ENCODE results near the gene MXD1. TPM values are rescaled to one million over a fixed set of nuclear protein-coding genes. Genes with fewer than 3 reads are reported as not detected.

The MXD1 gene
- polyA plus RNA-seq, 4 donors, result 7.4 to 38.2 (median 35.9) TPM

DNA sequence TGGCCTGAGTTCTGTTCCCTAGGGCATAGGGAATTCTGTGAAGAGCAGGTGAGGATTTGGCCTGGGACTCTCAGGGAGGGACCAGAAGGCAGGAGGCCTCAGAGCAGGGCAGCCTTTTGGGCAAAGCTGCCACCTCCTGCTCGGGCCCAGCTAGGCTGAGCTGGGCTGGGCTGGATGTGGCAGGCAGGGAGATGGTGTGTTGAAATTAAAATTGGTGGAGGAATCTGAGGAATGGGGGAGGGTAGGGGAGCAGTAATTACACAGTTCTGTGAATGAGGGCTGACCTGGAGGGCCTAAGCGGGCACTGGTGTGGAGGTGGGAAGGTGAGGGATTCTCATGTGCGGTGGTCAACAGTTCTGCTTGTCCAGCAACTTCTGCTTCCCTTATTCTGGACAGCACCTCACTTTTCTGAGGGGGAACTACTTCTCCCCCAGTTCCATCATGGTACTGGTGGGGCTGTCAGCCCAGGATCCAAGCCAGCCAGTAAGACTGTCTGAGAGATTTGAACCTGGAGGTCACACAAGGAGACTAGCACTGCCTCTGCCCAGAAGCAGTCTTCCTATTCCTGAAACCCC lies 68.6 kb downstream of the MXD1 start:
- DNase-seq (no peak), FAIRE-seq (no peak)
- 72 to 98% (median 89%) methylated on average over 3 of the region's 3 CpGs for WGBS, 3 donors
- Histone ChIP-seq H3K36me3 (ENCODE audit: control insufficient read depth in 3 of 3, insufficient read depth in 2 of 3, low read depth in 1 of 3, low read length in 3 of 3) (peaks cover 0 to 4% (median 0%) of the 10 kb centered on the region in 3 donors), H3K4me1 (ENCODE audit: control insufficient read depth in 3 of 3, insufficient read depth in 2 of 3, low read depth in 1 of 3, low read length in 2 of 3) (no peaks in the 10 kb centered on the region), H3K27me3 (ENCODE audit: control insufficient read depth in 3 of 3, insufficient read depth in 3 of 3, low read length in 3 of 3) (no peaks in the 10 kb centered on the region), H3K9me3 (ENCODE audit: control insufficient read depth in 2 of 2, insufficient read depth in 1 of 2, low read depth in 1 of 2, low read length in 1 of 2) (no peaks in the 10 kb centered on the region), H3K27ac (ENCODE audit: low read depth in 1 of 3, low read length in 2 of 3) (no peak overlapping the region), H3K4me3 (ENCODE audit: low read depth in 1 of 3, low read length in 3 of 3) (no peak overlapping the region)

DNA sequence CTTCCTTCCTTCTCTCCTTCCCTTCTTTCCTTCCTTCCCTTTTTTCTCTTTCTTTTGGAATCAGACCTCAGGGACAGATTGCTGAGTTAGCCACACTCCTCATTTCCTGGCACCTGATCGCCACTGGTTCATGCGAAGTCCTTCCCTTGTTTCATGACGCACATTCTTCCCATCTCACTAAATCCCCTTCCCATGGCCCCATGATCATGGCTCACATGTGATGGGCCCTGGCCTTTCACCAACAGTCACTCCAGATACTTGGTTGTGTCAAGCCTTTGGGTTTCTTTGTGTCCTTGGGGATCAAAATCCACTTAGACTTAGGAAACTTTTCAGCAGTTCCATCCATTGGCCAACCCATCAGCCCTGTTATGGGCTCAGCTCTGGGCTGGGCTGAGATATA lies 70.3 kb downstream of the MXD1 start:
- Histone ChIP-seq H3K27ac (ENCODE audit: low read depth in 1 of 3, low read length in 2 of 3) (no peak overlapping the region), H3K4me1 (ENCODE audit: control insufficient read depth in 3 of 3, insufficient read depth in 2 of 3, low read depth in 1 of 3, low read length in 2 of 3) (no peaks in the 10 kb centered on the region), H3K27me3 (ENCODE audit: control insufficient read depth in 3 of 3, insufficient read depth in 3 of 3, low read length in 3 of 3) (no peaks in the 10 kb centered on the region), H3K4me3 (ENCODE audit: low read depth in 1 of 3, low read length in 3 of 3) (no peak overlapping the region), H3K9me3 (ENCODE audit: control insufficient read depth in 2 of 2, insufficient read depth in 1 of 2, low read depth in 1 of 2, low read length in 1 of 2) (no peaks in the 10 kb centered on the region), H3K36me3 (ENCODE audit: control insufficient read depth in 3 of 3, insufficient read depth in 2 of 3, low read depth in 1 of 3, low read length in 3 of 3) (no peaks in the 10 kb centered on the region)
- DNase-seq (no peak), FAIRE-seq (no peak)
- WGBS, 3 donors, result 93 to 97% (median 95%) methylated on average over 3 of the region's 3 CpGs

GRCh38 chr2:69985688-69986087 lies 70.8 kb downstream of the MXD1 start:
- DNase-seq (no peak), FAIRE-seq (no peak)
- WGBS, 3 donors, result 91 to 97% (median 92%) methylated on average over 10 of the region's 10 CpGs
- Histone ChIP-seq H3K4me3 (ENCODE audit: low read depth in 1 of 3, low read length in 3 of 3) (no peak overlapping the region), H3K9me3 (ENCODE audit: control insufficient read depth in 2 of 2, insufficient read depth in 1 of 2, low read depth in 1 of 2, low read length in 1 of 2) (no peaks in the 10 kb centered on the region), H3K27ac (ENCODE audit: low read depth in 1 of 3, low read length in 2 of 3) (no peak overlapping the region), H3K27me3 (ENCODE audit: control insufficient read depth in 3 of 3, insufficient read depth in 3 of 3, low read length in 3 of 3) (no peaks in the 10 kb centered on the region), H3K36me3 (ENCODE audit: control insufficient read depth in 3 of 3, insufficient read depth in 2 of 3, low read depth in 1 of 3, low read length in 3 of 3) (no peaks in the 10 kb centered on the region), H3K4me1 (ENCODE audit: control insufficient read depth in 3 of 3, insufficient read depth in 2 of 3, low read depth in 1 of 3, low read length in 2 of 3) (no peaks in the 10 kb centered on the region)

DNA sequence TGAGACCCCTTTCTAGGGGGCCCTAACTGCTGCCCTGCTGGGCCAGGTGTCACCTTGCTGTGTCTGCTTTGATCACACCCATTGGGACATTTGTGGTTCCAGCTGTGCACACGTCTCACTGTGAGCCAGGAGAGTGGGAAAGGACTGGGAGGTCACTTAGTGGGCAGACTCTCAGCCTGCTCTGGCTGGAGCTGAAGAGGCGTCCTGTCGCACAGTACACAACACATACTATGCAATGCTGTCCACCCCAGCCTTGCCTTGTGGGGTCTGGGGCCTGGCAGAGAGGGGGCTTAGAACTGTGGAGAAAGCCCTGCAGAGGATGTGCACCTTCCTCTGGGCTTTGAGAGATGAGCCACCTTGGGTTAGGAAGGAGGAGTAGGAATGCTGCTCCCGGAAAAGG lies 71.8 kb downstream of the MXD1 start:
- 87 to 92% (median 89%) methylated on average over 4 of the region's 4 CpGs for WGBS, 3 donors
- no peak overlapping the region for H3K27ac ChIP-seq (ENCODE audit: low read depth in 1 of 3, low read length in 2 of 3)
- H3K36me3 ChIP-seq (ENCODE audit: control insufficient read depth in 3 of 3, insufficient read depth in 2 of 3, low read depth in 1 of 3, low read length in 3 of 3), result no peaks in the 10 kb centered on the region
- no peaks in the 10 kb centered on the region for H3K4me1 ChIP-seq (ENCODE audit: control insufficient read depth in 3 of 3, insufficient read depth in 2 of 3, low read depth in 1 of 3, low read length in 2 of 3)
- no peaks in the 10 kb centered on the region for H3K9me3 ChIP-seq (ENCODE audit: control insufficient read depth in 2 of 2, insufficient read depth in 1 of 2, low read depth in 1 of 2, low read length in 1 of 2)
- H3K27me3 ChIP-seq (ENCODE audit: control insufficient read depth in 3 of 3, insufficient read depth in 3 of 3, low read length in 3 of 3), result no peaks in the 10 kb centered on the region
- H3K4me3 ChIP-seq (ENCODE audit: low read depth in 1 of 3, low read length in 3 of 3), result no peak overlapping the region
- FAIRE-seq (no peak), DNase-seq (no peak)

- Histone ChIP-seq H3K27ac (ENCODE audit: low read depth in 1 of 3, low read length in 2 of 3) (no peak overlapping the region), H3K4me3 (ENCODE audit: low read depth in 1 of 3, low read length in 3 of 3) (no peak overlapping the region), H3K27me3 (ENCODE audit: control insufficient read depth in 3 of 3, insufficient read depth in 3 of 3, low read length in 3 of 3) (no peaks in the 10 kb centered on the region), H3K9me3 (ENCODE audit: control insufficient read depth in 2 of 2, insufficient read depth in 1 of 2, low read depth in 1 of 2, low read length in 1 of 2) (no peaks in the 10 kb centered on the region), H3K4me1 (ENCODE audit: control insufficient read depth in 3 of 3, insufficient read depth in 2 of 3, low read depth in 1 of 3, low read length in 2 of 3) (no peaks in the 10 kb centered on the region), H3K36me3 (ENCODE audit: control insufficient read depth in 3 of 3, insufficient read depth in 2 of 3, low read depth in 1 of 3, low read length in 3 of 3) (peaks cover 0 to 4% (median 0%) of the 10 kb centered on the region in 3 donors)
- WGBS, 3 donors, result 95 to 98% (median 97%) methylated on average over 5 of the region's 5 CpGs
- no peak for DNase-seq
- FAIRE-seq, result no peak
Measured at GRCh38 chr2:69988086-69988635, 73.3 kb downstream of the MXD1 start.

GRCh38 chr2:69989009-69989408 lies 74.1 kb downstream of the MXD1 start:
- WGBS, 3 donors, result 50 to 75% (median 63%) methylated on average over 3 of the region's 3 CpGs

GRCh38 chr2:69989441-69990105 lies 74.7 kb downstream of the MXD1 start:
- Histone ChIP-seq H3K4me1 (ENCODE audit: control insufficient read depth in 3 of 3, insufficient read depth in 2 of 3, low read depth in 1 of 3, low read length in 2 of 3) (no peaks in the 10 kb centered on the region), H3K9me3 (ENCODE audit: control insufficient read depth in 2 of 2, insufficient read depth in 1 of 2, low read depth in 1 of 2, low read length in 1 of 2) (no peaks in the 10 kb centered on the region), H3K27ac (ENCODE audit: low read depth in 1 of 3, low read length in 2 of 3) (no peak overlapping the region), H3K4me3 (ENCODE audit: low read depth in 1 of 3, low read length in 3 of 3) (no peak overlapping the region), H3K27me3 (ENCODE audit: control insufficient read depth in 3 of 3, insufficient read depth in 3 of 3, low read length in 3 of 3) (no peaks in the 10 kb centered on the region), H3K36me3 (ENCODE audit: control insufficient read depth in 3 of 3, insufficient read depth in 2 of 3, low read depth in 1 of 3, low read length in 3 of 3) (peaks cover 0 to 11% (median 0%) of the 10 kb centered on the region in 3 donors)
- DNase-seq (peak; percentile 27 to 48), FAIRE-seq (no peak)
- 44 to 71% (median 51%) methylated on average over 12 of the region's 12 CpGs for WGBS, 3 donors

More at GRCh38 chr2:69989009-69989408, 74.1 kb downstream of the MXD1 start:
- Histone ChIP-seq H3K4me3 (ENCODE audit: low read depth in 1 of 3, low read length in 3 of 3) (no peak overlapping the region), H3K27ac (ENCODE audit: low read depth in 1 of 3, low read length in 2 of 3) (no peak overlapping the region), H3K9me3 (ENCODE audit: control insufficient read depth in 2 of 2, insufficient read depth in 1 of 2, low read depth in 1 of 2, low read length in 1 of 2) (no peaks in the 10 kb centered on the region), H3K27me3 (ENCODE audit: control insufficient read depth in 3 of 3, insufficient read depth in 3 of 3, low read length in 3 of 3) (no peaks in the 10 kb centered on the region), H3K4me1 (ENCODE audit: control insufficient read depth in 3 of 3, insufficient read depth in 2 of 3, low read depth in 1 of 3, low read length in 2 of 3) (no peaks in the 10 kb centered on the region), H3K36me3 (ENCODE audit: control insufficient read depth in 3 of 3, insufficient read depth in 2 of 3, low read depth in 1 of 3, low read length in 3 of 3) (peaks cover 0 to 7% (median 0%) of the 10 kb centered on the region in 3 donors)
- no peak for DNase-seq
- FAIRE-seq, result no peak

All from small intestine (tissue), 7 donors.